Upper lobe of left lung (tissue), 4 donors: Measurements from ENCODE around the gene NCAPD3.

Experiments used
- CTCF ChIP-seq, 6 experiments: fragments of 450-650 bp in 4 of 6; fragments of 200-600 bp in 2 of 6; sonication (generic) in 2 of 6; IDR thresholded peaks; one replicate each; pipeline ENCODE4 v1.5.1; 2016 to 2019; ENCODE audit warnings: antibody characterized with exemption in 6 of 6
- EP300 ChIP-seq, 4 donors: sonication (generic); formaldehyde crosslinking; IDR thresholded peaks; one replicate each; pipeline ENCODE4 v1.5.1; 2017; ENCODE audit warnings: antibody characterized with exemption in 4 of 4, control low read depth in 2 of 4
- POLR2A ChIP-seq, 4 donors: fragments of 450-650 bp; IDR thresholded peaks; one replicate each; pipeline ENCODE4 v1.5.1; 2016 to 2017; ENCODE audit warnings: antibody characterized with exemption in 4 of 4, mild to moderate bottlenecking in 2 of 4
- POLR2AphosphoS5 ChIP-seq, 2 donors: sonication (generic); formaldehyde crosslinking; IDR thresholded peaks; one replicate each; pipeline ENCODE4 v1.5.1; 2017; ENCODE audit warnings: antibody characterized with exemption in 2 of 2

GRCh38 chr11:134216816-134217215 is 7.0 kb downstream of the NCAPD3 start:
- no peak for TF ChIP-seq POLR2A (IDR thresholded peaks at IDR 0.05)
- TF ChIP-seq POLR2AphosphoS5 (IDR thresholded peaks at IDR 0.05): no peak
- TF ChIP-seq CTCF (IDR thresholded peaks at IDR 0.05): no peak
- no peak for TF ChIP-seq EP300 (IDR thresholded peaks at IDR 0.05)
